Hematopoietic multipotent progenitor cell treated with erythropoietin and hydrocortisone succinate and interleukin-3 and kit ligand, for 17 days (in vitro differentiated cells): Measurements from ENCODE around the gene SEL1L3.

Source experiments
- DNase-seq: peaks from one replicate; pipeline ENCODE4 v3.0.0-alpha.2; 2015; ENCODE audit warnings: low spot score

The SEL1L3 gene

GRCh38 chr4:25743971-25744370 lies 118.8 kb downstream of the SEL1L3 start:
- no peak for DNase-seq

GRCh38 chr4:25729564-25729963 lies 133.2 kb downstream of the SEL1L3 start:
- no peak for DNase-seq

- DNase-seq = no peak
Observed at GRCh38 chr4:25728886-25729285, 133.9 kb downstream of the SEL1L3 start.

- no peak for DNase-seq
Observed at GRCh38 chr4:25727711-25728493, 134.9 kb downstream of the SEL1L3 start.

- DNase-seq = no peak
Observed at GRCh38 chr4:25725870-25726269, 136.9 kb downstream of the SEL1L3 start.

GRCh38 chr4:25723409-25723808 lies 139.4 kb downstream of the SEL1L3 start:
- no peak for DNase-seq

GRCh38 chr4:25722964-25723363 lies 139.8 kb downstream of the SEL1L3 start:
- DNase-seq = no peak

- no peak for DNase-seq
Observed at GRCh38 chr4:25713812-25714211, 149.0 kb downstream of the SEL1L3 start.

GRCh38 chr4:25712611-25713010 lies 150.2 kb downstream of the SEL1L3 start:
- DNase-seq = no peak

GRCh38 chr4:25710637-25711036 lies 152.2 kb downstream of the SEL1L3 start:
- no peak for DNase-seq

GRCh38 chr4:25704516-25704915 lies 158.3 kb downstream of the SEL1L3 start:
- no peak for DNase-seq

- no peak for DNase-seq
Observed at GRCh38 chr4:25703731-25704388, 158.9 kb downstream of the SEL1L3 start.

- no peak for DNase-seq
Observed at GRCh38 chr4:25702848-25703247, 159.9 kb downstream of the SEL1L3 start.

GRCh38 chr4:25700661-25701060 lies 162.1 kb downstream of the SEL1L3 start:
- DNase-seq = no peak

- DNase-seq = no peak
Observed at GRCh38 chr4:25697516-25697915, 165.3 kb downstream of the SEL1L3 start.
